Endometrial microvascular endothelial cells (primary cell): ENCODE data around the gene ZFAND2A. TPM values are rescaled to one million over a fixed set of nuclear protein-coding genes. Genes with fewer than 3 reads are reported as not detected.
"Not testable (repeated sequence)": the region's sequence is repeated elsewhere in the genome, so short reads cannot be mapped to it uniquely, and the experiment has no call there.

ENCODE experiments used
- in situ Hi-C: cut with HindIII; loops from 2 replicates; pipeline ENCODE4 v1.10.0; 2017; ENCODE audit warnings: low sequenced_read_pairs, low pct_unique_long_range_greater_than_20kb; ENCODE audit errors: inconsistent ontology term
- total RNA-seq: library from RNA; depleted of rRNA; stranded (reverse); fragments of >200 nt; gene quantifications from one replicate; pipeline ENCODE4 v1.2.3, GENCODE V29; 2015; ENCODE audit errors: inconsistent ontology term

Gene ZFAND2A
- total RNA-seq, 1 donor from 2014 or later, result 37.4 TPM

GRCh38 chr7:1131471-1132265 lies 28.3 kb downstream of the ZFAND2A start:
- in situ Hi-C loops, result no loop called here

DNA sequence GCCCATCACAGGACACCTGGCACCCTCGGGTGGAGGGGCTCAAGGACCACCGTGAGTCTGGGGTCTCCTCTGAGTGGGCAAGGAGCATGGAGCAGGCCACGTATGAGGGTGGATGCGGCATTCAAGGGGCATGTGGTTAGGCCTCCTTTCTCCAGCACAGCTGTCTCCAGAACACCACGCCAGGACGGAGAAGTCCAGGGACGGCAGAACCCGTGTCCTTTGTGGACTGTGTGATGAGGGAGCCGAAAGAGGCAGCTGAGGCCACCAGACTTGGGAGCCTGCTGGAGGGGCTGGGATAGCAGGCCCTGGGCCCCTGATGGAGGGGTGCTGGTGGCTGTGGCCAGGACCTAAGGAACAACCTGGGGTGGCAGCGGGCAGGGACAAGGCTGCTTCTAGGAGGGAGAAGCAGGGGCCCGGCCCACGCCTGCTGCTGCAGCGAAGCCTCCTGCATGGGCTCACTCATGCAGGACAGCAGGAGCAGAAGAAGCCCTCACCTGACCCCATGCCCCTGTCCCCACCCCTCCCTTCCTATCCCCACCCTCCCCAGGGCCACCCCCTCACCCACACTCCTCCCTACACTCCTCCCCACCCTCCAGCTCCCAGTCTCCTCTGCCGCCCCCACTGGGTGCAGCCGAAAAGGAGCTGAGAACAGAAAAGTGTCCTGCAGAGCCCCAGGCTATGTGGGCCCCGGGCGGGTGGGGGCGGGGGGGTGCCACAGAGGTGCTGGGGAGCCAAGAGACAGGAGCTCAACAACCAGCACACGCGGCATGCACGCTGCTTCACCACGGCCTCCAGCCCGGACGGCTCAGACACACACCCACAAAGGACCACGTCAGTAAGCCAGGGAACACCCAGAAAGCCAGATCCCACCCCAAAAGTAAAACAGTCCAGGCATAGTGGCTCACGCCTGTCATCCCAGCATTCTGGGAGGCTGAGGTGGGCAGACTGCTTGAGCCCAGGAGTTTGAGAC lies 29.7 kb downstream of the ZFAND2A start:
- in situ Hi-C loops, result no loop called here

GRCh38 chr7:1129431-1129830 lies 30.6 kb downstream of the ZFAND2A start:
- in situ Hi-C loops, result no loop called here

DNA sequence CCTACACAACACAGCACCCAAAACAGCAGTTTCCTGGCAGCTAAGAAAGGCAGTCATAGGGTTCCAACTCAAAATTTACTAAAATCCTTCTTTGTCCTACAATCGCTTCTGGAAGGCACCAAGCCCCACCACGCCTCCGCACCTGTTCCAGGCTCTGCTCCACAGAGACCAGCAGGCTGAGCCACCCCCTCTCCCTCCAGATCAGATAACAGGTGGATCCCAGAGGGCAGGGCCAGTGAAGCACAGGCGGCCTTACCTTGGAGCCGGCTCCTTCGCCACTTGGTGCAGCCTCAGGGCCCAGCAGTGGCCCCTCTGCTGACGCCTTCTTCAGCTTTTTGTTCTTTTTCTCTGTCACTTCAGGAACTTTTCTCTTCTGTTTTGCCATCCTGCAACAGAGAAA lies 33.0 kb downstream of the ZFAND2A start:
- in situ Hi-C loops, result no loop called here

GRCh38 chr7:1125603-1125969 lies 34.4 kb downstream of the ZFAND2A start:
- in situ Hi-C loops, result no loop called here

DNA sequence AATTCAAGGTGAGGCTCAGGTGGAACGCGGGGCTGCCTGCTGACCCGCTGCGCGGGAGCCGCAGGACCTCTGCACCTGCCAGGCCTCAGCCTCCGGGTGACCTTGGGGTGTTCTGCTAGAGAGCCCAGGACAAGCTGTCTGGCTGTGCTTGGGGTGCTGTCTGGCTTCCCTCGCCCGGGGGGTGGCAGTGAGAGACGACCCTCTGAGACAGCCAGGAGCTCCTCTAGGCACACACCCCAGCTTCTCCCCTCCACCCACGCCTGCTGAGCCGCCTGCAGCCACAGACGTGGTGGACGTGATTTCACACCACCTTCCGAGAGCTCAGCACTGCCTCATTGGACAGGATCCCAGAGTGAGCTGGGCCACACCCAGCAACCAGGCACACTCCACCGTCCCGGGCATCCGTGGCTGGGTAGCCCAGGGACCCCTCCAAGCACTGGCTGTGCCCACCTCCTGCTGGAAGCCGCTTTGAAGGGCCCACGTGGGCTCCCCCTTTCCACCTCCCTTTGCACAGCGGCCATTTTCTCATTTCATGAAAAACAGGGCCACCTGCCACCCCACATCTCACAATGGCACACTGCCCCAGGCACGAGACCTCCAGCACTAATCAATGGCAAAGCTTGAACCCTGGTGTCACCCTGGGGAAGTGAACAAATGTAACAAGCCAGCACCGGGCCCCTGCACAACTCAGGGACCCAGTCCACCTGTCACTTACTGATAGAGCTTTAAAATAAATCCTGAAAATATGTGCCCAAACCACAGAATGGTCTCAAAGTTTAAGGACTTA lies 35.0 kb downstream of the ZFAND2A start:
- in situ Hi-C loops, result no loop called here

DNA sequence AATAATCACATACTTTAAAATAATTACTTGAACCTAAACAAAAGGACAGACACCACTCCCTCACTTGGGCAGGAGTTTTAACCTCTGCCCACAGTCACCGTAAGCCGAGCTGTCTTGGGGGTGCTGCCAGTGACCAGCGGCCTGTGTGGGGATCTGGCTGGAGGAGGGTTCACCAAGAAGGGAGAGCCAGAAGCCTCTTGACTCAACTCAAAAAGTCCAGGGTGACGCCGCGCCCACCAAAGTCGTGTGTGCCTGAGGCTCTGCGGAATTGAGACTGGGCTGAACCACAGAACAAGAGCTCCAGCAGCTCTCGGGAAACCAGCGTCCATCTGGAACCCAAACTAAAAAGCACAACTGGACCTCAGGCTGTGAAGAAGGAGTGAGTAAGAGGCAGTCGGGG lies 35.8 kb downstream of the ZFAND2A start:
- in situ Hi-C loops, result no loop called here

GRCh38 chr7:1123715-1124114 lies 36.3 kb downstream of the ZFAND2A start:
- in situ Hi-C loops, result no loop called here

DNA sequence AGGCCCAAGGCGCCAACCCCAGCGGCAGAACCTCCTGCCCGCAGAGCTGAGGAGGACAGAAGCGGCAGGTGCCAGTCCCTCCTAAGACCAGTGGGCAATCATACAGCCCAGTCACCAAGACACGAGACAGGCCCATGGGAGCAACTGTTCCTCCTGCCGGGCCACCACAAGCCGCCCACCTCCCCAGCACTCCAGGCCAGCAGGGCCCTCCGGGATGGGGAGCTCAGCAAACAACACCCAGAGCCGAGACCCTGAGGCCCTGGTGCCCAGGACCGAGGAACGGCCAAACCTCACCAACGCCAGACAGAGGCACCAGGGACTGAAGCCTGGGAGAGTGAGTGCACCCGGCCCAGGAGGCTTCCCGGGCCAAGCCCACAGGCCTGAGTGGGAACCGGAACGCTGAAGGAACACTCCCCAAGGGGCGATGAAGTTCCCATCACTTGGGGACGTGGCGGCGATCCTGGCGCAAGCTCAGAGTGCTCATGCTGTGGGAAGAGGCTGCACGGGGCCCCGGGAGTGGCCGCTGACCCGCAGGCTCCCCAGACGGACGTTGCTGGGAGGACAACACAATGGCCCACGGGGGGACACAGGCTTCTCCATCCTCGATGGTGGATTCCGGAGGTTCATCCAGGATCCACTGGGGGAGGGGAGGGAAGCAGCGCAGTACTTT lies 37.0 kb downstream of the ZFAND2A start:
- in situ Hi-C loops, result no loop called here

- in situ Hi-C loops, result no loop called here
These were observed 37.8 kb downstream of the ZFAND2A start for GRCh38 chr7:1121886-1122831.

DNA sequence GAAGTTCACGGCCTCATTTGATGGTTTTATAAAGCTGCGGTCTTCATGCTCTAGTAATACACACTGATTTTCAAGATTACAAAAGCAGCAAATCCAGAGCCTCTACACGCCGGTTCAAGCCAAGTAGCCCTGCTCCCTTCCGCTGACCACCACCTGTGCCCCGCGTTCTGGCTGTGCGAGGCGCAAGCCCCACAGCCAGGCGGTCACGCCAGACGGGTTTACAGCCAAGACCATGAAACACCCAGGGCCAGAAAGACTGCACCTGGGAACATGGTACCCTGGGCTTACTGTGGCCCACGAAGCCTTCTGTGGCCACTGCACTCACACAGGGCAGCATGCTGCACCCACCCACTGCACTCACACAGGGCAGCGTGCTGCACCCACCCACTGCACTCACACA lies 38.5 kb downstream of the ZFAND2A start:
- in situ Hi-C loops, result no loop called here

- in situ Hi-C loops, result no loop called here
These were observed 39.2 kb downstream of the ZFAND2A start for GRCh38 chr7:1120791-1121190.

DNA sequence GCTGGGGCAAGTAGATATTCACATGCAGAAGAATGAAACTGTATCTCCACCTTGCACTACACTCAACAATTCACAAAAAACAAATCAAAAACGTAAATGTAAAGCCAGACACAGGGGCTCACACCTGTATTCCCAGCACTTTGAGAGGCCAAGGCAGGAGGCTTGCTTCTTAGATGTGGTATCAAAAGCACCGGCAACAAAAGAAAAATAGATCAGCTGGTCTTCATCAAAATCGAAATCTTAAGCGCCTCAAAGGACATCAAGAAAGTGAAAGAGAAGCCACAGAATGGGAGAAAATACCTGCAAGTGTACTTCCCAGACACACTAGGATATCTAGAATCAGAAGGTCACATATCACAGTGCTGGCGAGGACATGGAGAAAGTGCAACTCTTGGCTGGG lies 40.8 kb downstream of the ZFAND2A start:
- in situ Hi-C loops, result no loop called here

- in situ Hi-C loops, result no loop called here
These were observed 42.6 kb downstream of the ZFAND2A start for GRCh38 chr7:1117321-1117928.

- in situ Hi-C loops, result not testable (repeated sequence)
These were observed 43.5 kb downstream of the ZFAND2A start for GRCh38 chr7:1116383-1117008.

DNA sequence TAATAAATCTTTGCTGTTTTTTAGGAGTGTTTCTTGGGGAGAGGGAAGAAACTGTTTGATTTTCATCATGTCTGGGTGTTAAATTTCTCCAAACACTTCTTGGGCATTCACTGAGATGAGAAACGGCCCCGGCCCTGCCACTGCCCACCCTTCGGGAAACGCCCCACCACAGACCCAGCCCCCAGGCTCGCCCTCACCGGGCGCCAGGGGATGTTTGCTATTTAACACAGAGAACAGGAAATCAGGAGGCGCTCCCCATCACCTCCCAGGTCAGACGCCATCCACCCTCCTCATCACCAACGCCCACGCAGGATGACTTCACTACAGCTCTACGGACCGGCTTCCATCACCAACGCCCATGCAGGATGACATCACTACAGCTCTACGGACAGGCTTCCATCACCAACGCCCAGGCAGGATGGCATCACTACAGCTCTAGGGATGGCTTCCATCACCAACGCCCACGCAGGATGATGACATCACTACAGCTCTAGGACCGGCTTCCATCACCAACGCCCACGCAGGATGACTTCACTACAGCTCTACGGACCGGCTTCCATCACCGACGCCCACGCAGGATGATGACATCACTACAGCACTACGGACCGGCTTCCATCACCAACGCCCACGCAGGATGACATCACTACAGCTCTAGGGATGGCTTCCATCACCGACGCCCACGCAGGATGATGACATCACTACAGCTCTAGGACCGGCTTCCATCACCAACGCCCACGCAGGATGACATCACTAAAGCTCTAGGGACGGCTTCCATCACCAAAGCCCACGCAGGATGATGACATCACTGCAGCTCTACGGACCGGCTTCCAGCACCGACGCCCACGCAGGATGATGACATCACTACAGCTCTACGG lies 44.6 kb downstream of the ZFAND2A start:
- in situ Hi-C loops, result not testable (repeated sequence)
